Sciatic nerve (tissue), 2 donors: Measurements from ENCODE around the gene SLC18A2. TPM values are rescaled to one million over a fixed set of nuclear protein-coding genes. Genes with fewer than 3 reads are reported as not detected.
"Not testable (repeated sequence)": the region's sequence is repeated elsewhere in the genome, so short reads cannot be mapped to it uniquely, and the experiment has no call there.

ENCODE experiments used
- ATAC-seq: fragments of 200-7000 bp; cut with Tn5 transposase; one replicate; pipeline ENCODE4 v1.9.1; 2020; ENCODE audit warnings: mild to moderate bottlenecking, moderate library complexity
- DNase-seq: peaks from one replicate; pipeline ENCODE4 v3.0.0-alpha.2; 2020; ENCODE audit warnings: low spot score
- intact Hi-C: fragments of 100-400 bp; cut with DNase I; formaldehyde crosslinking; loops from one replicate; pipeline ENCODE4 v1.14.2; 2022
- total RNA-seq: library from RNA; stranded (reverse); fragmentation: NEBNext Ultra II Directional; extraction: Animal tissue kit (Norgen Biotek cat#: 25700); gene quantifications from one replicate; pipeline ENCODE4 v1.2.1, GENCODE V29; 2021
- donor health status: DM: no; HTN: no; CAD: no.
- donor health status: DM: no; HTN: no; CAD: no.

SLC18A2 gene
- total RNA-seq, 1 donor from 2014 or later = 1.2 TPM

DNA sequence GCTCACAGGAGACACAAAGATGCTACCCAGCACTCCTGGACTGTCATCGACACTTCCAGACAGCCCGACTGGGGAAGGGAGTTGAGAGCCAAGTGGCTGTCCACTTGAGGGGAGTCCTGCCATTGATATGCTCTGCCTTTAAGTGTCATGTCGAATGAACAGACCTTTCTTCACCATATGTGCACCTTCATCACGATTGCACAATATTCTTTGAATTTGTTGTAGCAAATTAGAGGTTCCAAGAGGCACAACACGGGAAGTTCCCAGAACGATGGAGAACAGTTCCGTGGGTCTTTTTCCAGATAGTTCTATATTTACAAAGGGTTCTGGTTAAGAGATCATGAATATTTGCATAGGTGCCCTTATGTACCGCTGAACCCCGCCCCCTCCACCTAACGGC is 16.0 kb downstream of the SLC18A2 start:
- intact Hi-C loops = no loop called here
- ATAC-seq (no peak), DNase-seq (no peak)

DNA sequence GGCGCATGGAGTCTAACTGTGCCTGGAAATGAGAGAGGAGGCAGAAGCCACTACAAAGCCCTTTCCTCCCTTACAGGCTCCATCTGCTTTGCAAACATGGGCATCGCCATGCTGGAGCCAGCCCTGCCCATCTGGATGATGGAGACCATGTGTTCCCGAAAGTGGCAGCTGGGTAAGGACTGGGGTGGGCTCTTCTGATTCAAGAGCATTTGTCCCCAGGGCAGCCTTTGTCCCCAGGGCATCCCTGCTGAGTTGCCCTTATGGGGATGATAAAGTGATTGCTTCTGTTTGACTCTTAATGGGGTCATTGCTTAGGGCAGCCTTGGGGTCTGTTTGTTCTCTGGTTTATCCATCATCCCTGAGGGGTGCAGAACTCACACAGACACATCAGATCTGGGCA is 16.8 kb downstream of the SLC18A2 start:
- intact Hi-C loops = no loop called here
- no peak for DNase-seq
- ATAC-seq = no peak

- no peak for DNase-seq
- ATAC-seq = no peak
- intact Hi-C loops = no loop called here
Observed at GRCh38 chr10:117259279-117259678, 18.4 kb downstream of the SLC18A2 start.

DNA sequence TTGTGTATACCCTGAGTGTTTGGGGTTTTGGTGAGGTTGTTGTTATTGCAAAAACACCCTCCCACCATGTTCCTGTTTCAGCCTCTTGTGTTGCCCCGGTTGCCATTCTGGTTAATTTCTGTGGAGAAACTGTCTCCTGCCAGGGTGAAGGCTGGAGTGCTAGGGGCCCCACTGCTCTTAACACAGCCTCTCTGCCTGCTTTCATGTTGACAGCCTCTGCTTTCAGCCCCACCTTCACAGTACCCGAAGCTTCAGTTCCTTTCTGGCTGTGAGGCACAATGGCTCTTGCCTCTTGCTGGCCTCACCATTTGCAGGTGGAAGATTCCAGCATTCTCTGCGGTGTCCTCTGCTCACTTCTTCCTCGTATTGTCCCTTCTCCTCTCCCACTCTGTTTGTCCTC is 19.2 kb downstream of the SLC18A2 start:
- no peak for ATAC-seq
- DNase-seq = no peak
- intact Hi-C loops = no loop called here

- ATAC-seq = no peak
- DNase-seq = no peak
- intact Hi-C loops = no loop called here
Observed at GRCh38 chr10:117261501-117261900, 20.6 kb downstream of the SLC18A2 start.

DNA sequence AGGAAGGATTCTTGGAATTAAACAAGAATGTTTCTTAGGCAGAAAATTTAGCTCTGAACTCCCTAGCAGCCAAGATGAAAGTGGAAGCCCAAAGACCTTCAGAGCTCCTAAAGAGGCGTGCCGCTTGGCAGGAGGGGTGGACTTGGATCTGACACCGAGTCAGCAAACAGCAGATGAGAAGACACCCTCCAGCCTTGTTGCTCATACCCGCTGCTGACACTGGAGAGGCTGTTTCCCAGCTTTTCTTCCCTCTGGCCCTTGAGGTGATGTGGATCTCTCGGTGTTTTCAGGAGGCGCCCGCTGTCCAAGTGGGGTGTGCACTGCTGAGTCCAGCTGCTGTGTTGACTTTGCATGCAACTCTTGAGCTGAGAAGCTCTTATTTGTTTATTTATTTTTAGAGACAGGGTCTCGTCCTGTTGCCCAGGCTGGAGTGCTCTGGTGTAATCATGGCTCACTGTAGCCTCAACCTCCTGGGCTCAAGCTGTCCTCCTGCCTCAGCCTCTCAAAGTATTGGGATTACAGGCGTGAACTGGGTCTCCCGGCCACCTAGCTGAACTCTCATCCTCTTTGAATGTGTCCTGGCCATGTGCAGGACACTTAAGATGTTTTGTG is 21.5 kb downstream of the SLC18A2 start:
- intact Hi-C loops = no loop called here
- DNase-seq (no peak), ATAC-seq (no peak)

DNA sequence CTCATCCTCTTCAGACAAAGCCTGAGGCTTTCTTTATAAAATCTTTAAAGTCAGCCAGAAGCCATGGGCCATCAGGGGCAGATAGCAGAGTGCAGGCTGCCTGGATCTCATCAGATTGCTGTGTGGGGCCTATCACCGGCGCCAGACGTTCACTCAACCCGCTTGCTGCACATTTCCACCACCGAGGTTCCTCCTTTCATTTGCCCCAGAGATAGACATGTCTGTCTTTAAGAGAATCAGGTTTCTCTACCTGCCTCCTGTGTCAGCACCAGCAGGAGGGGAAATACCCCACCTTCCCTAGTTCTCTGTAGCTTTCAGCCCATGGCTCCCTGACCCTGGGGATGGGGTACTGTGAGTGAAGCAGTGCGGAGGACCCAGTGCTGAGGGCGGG is 22.0 kb downstream of the SLC18A2 start:
- intact Hi-C loops = no loop called here
- ATAC-seq (no peak), DNase-seq (no peak)

DNA sequence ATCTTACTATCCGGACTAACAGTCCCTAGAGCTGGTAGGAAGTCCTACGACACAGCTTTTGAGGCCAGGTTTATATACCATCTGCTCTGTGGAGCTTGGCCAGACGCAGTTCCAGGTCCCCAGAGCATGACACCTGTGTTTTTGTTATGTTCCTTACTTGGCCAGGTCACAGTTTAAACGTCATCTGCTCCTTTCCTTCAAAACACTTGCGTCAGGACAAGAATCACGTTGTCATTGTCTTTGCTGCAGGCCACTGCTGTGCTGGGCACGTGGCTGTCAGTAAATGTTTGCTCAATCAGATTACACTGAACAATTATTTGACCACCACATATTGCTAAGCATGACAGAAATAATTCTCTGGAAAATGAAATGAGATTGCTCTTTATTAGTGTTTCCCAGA is 23.9 kb downstream of the SLC18A2 start:
- intact Hi-C loops = no loop called here
- DNase-seq (no peak), ATAC-seq (no peak)

DNA sequence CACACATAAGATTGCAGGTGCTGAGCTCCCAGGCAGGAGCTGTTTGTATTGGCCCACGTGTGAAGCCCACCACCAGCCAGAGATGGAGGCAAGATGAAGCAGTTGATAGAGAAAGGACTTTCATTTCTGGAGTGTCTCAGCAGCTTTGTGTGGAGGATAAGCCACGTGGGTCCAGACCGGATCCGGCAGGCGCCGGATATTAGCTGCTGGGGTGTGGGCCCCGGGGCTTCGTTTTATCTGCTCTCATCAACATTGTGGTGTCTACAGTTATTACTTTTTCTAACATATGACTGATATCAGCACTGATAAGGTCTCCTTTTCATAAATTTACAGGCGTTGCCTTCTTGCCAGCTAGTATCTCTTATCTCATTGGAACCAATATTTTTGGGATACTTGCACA is 25.5 kb downstream of the SLC18A2 start:
- no peak for ATAC-seq
- no peak for DNase-seq
- intact Hi-C loops = no loop called here

GRCh38 chr10:117266812-117267211 is 25.9 kb downstream of the SLC18A2 start:
- DNase-seq = no peak
- no peak for ATAC-seq
- intact Hi-C loops = no loop called here

GRCh38 chr10:117268258-117268657 is 27.3 kb downstream of the SLC18A2 start:
- ATAC-seq (no peak), DNase-seq (no peak)
- intact Hi-C loops = no loop called here

- ATAC-seq (no peak), DNase-seq (no peak)
- intact Hi-C loops = no loop called here
Observed at GRCh38 chr10:117268907-117269306, 28.0 kb downstream of the SLC18A2 start.

GRCh38 chr10:117271427-117271826 is 30.5 kb downstream of the SLC18A2 start:
- intact Hi-C loops = no loop called here
- no peak for DNase-seq
- ATAC-seq = no peak

- DNase-seq (no peak), ATAC-seq (no peak)
- intact Hi-C loops = no loop called here
Observed at GRCh38 chr10:117272195-117273076, 31.5 kb downstream of the SLC18A2 start.

DNA sequence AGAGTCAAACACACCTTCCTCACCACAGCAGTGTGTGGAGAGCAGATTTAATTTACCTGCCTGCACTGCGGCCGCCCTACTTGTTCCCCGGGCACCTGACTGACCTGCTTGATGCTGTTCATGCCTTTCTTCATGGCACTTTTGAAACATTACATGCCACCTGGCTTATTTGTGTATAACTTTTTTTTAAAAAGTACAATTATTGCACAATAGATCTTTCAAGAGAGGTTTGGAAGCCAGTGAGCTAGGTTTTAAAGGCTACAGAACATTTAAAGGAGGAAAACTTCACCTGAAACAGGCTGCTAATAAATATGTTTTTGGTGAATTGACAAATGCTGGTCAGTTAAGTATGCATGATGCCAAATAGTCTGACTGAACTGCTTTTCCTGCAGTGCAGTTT is 33.1 kb downstream of the SLC18A2 start:
- no peak for DNase-seq
- intact Hi-C loops = no loop called here
- ATAC-seq = no peak

DNA sequence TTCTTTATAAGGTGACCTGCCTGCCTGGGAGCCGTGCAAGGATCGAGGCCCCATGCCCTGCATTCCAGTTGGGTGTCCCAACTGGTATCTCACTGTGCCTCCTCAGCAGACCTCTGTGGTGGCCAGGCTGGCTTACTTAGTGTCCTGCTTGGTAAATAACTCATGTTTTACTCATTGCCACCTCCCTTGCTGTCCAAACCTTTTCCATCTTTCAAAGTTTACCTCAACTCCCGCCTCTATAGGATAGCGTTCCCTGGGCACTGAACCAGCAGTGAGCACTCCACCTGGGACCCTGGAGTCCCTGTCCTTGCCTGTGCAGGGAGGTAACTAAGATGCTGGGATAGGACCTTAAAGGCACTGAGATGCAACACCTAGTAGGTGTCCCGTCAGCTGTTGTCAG is 33.6 kb downstream of the SLC18A2 start:
- DNase-seq = no peak
- ATAC-seq = no peak
- intact Hi-C loops = no loop called here

DNA sequence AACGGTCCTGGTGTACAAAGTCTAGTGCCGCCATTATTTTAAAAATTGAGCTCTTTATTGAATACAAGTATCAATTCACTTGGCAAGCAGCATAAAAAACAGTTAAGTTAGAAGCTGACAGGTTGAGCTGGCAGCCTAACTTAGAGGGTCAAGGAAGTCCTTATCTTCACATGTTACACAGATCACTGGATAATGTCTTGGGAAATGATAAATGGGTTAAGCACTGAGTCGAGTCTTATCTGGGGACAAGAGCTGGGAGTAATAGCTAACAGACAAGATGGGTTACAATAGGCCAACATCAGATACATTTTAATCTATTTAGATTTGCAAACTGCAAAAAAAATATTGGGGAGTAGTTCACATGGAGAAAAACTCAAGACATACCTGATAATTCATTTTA is 34.2 kb downstream of the SLC18A2 start:
- ATAC-seq (no peak), DNase-seq (no peak)
- intact Hi-C loops = no loop called here

- ATAC-seq (no peak), DNase-seq (no peak)
- intact Hi-C loops = no loop called here
Observed at GRCh38 chr10:117277675-117278074, 36.8 kb downstream of the SLC18A2 start.

- intact Hi-C loops = no loop called here
- DNase-seq (no peak), ATAC-seq (no peak)
Observed at GRCh38 chr10:117284716-117285494, 44.0 kb downstream of the SLC18A2 start.

DNA sequence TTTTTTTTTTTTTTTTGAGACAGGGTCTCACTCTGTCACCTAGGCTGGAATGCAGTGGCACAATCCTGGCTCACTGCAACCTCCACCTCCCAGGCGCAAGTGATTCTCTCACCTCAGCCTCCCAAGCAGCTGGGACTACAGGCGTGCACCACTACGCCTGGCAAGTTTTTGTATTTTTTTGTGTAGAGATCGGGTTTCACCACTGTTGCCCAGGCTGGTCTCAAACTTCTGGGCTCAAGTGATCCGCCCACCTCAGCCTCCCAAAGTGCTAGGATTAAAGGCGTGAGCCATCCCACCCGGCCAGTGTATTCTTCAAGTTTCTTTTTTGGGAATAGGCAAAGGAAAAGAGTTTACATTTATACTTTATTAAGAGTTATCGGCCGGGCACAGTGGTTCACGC is 50.0 kb downstream of the SLC18A2 start:
- intact Hi-C loops, DNase-seq: not testable (repeated sequence)

More for the DNA sequence above, 50.0 kb downstream of the SLC18A2 start:
- ATAC-seq = not testable (repeated sequence)
